Tibial artery (tissue), 4 donors: ENCODE results near the gene SLC9B2.
A peak's percentile ranks its signal among the peaks of the same experiment; 100 is the strongest.

Source experiments
- DNase-seq, 2 donors: peaks; one replicate each; pipeline ENCODE4 v3.0.0-alpha.2; 2019
- H3K27ac ChIP-seq, 2 donors: fragments of 200-600 bp; sonication (generic) in 1 of 2; 1 replicate in 1 of 2; 2 replicates in 1 of 2; pipeline ENCODE4 v1.5.1; 2018 to 2019; ENCODE audit warnings: mild to moderate bottlenecking in 1 of 2
- H3K27me3 ChIP-seq, 2 donors: fragments of 200-600 bp; sonication (generic) in 1 of 2; one replicate each; pipeline versions ENCODE4 v1.5.1 to v1.6.0; 2016 to 2019
- H3K36me3 ChIP-seq, 3 donors: fragments of 200-600 bp; sonication (generic) in 2 of 3; one replicate each; pipeline ENCODE4 v1.5.1; 2016 to 2019; ENCODE audit warnings: mild to moderate bottlenecking in 2 of 3
- H3K4me1 ChIP-seq, 4 donors: fragments of 200-600 bp; sonication (generic) in 2 of 4; 1 replicate in 3 of 4; 2 replicates in 1 of 4; pipeline ENCODE4 v1.5.1; 2016 to 2019
- H3K4me3 ChIP-seq, 2 donors: fragments of 200-600 bp; sonication (generic) in 1 of 2; 1 replicate in 1 of 2; 2 replicates in 1 of 2; pipeline ENCODE4 v1.5.1; 2018 to 2019; ENCODE audit warnings: mild to moderate bottlenecking in 2 of 2
- H3K9me3 ChIP-seq, 3 donors: fragments of 200-600 bp; sonication (generic) in 1 of 3; one replicate each; pipeline ENCODE4 v1.5.1; 2016 to 2019
- CTCF ChIP-seq, 2 experiments: fragments of 200-600 bp in 1 of 2; fragments of 450-650 bp in 1 of 2; IDR thresholded peaks; one replicate each; pipeline ENCODE4 v1.5.1; 2017 to 2019; ENCODE audit warnings: antibody characterized with exemption in 2 of 2, mild to moderate bottlenecking in 1 of 2, moderate library complexity in 1 of 2
- intact Hi-C: fragments of 100-400 bp; cut with DNase I; formaldehyde crosslinking; loops from one replicate; pipeline ENCODE4 v1.15.0; 2023; ENCODE audit warnings: low total_unique reads

Gene SLC9B2

DNA sequence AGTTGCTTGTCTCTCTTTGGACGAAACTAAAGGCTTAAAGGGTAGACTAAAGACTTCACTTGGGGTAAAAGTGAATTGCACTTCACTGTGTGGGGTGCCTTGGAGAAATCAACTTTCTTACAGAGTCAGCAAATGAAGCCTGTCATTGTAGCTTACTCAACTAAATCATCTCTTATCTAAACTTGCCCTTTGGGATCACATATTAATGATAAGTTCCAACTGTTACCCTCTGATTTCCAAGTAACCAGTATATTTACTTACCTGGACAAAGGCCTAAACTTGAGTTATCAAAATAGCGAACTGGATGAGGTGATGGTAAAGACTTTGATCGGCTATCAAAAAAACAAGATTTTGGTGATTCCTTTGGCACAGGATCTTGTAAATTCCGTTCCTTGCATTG, 32.0 kb upstream of the SLC9B2 start:
- Histone ChIP-seq H3K4me1 (no peaks in the 10 kb centered on the region), H3K9me3 (no peaks in the 10 kb centered on the region), H3K27me3 (no peaks in the 10 kb centered on the region), H3K4me3 (no peak overlapping the region), H3K27ac (no peak overlapping the region), H3K36me3 (no peaks in the 10 kb centered on the region)
- no peak for TF ChIP-seq CTCF (IDR thresholded peaks at IDR 0.05)
- intact Hi-C loops, result no loop called here
- DNase-seq, result no peak

- Histone ChIP-seq H3K36me3 (no peaks in the 10 kb centered on the region), H3K4me1 (no peaks in the 10 kb centered on the region), H3K27ac (no peak overlapping the region), H3K27me3 (no peaks in the 10 kb centered on the region), H3K4me3 (no peak overlapping the region), H3K9me3 (no peaks in the 10 kb centered on the region)
- intact Hi-C loops, result no loop called here
- TF ChIP-seq CTCF (IDR thresholded peaks at IDR 0.05), result no peak
- no peak for DNase-seq
These were observed 29.2 kb upstream of the SLC9B2 start for GRCh38 chr4:103105558-103106356.

DNA sequence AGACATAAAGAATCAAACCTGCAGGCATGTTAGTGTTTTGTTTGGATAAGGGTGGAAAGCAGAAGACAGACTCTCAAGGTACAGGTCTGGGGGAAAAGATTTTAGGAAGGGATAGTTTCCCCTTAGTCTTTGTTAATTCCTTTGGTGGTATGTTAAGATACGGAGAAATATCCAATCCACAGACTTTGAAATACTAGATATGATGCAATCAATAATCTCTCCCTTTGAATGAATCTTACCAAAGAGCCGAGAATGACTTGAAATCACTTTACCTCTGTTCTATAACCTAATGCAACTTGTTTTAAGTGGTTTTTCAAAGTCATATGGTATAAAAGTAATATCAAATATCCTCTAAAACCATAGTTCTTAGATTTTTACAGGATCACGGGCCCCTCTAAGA, 28.3 kb upstream of the SLC9B2 start:
- TF ChIP-seq CTCF (IDR thresholded peaks at IDR 0.05), result no peak
- no peaks in the 10 kb centered on the region for H3K4me1 ChIP-seq
- no peaks in the 10 kb centered on the region for H3K9me3 ChIP-seq
- H3K36me3 ChIP-seq, result no peaks in the 10 kb centered on the region
- intact Hi-C loops, result loop anchor here (5.0 kb wide), 1 partner anchor 58 kb away; no protein-coding TSS in a partner anchor
- no peak for DNase-seq
- H3K4me3 ChIP-seq, result no peak overlapping the region
- H3K27ac ChIP-seq, result no peak overlapping the region
- no peaks in the 10 kb centered on the region for H3K27me3 ChIP-seq

DNA sequence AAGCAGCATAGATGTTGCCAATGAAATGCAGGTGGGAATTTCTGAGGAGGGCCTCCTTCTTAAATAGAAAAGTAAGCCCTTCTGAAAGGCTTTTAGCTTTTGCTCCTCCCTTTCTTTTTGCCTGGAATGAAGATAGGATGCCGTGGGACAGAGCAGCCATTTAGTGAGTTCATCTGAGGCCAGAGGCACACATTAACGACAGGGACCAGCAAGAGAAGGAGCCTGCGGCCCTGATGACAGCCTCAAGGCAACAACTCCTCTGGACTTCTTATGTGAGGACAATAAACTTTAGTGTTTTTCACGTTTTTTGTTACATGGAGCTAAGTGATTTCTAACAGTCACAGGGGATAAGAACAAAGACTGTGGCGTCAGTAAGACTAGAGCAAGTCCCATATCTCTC, 24.1 kb upstream of the SLC9B2 start:
- intact Hi-C loops, result loop anchor here (5.0 kb wide), 1 partner anchor 53 kb away; no protein-coding TSS in a partner anchor
- no peak for TF ChIP-seq CTCF (IDR thresholded peaks at IDR 0.05)
- H3K27ac ChIP-seq, result no peak overlapping the region
- no peak overlapping the region for H3K4me3 ChIP-seq
- H3K36me3 ChIP-seq, result peaks cover 0 to 3% (median 0%) of the 10 kb centered on the region in 3 donors
- no peak for DNase-seq
- H3K4me1 ChIP-seq, result peaks cover 0 to 35% (median 13%) of the 10 kb centered on the region in 4 donors
- no peaks in the 10 kb centered on the region for H3K27me3 ChIP-seq
- no peaks in the 10 kb centered on the region for H3K9me3 ChIP-seq

DNA sequence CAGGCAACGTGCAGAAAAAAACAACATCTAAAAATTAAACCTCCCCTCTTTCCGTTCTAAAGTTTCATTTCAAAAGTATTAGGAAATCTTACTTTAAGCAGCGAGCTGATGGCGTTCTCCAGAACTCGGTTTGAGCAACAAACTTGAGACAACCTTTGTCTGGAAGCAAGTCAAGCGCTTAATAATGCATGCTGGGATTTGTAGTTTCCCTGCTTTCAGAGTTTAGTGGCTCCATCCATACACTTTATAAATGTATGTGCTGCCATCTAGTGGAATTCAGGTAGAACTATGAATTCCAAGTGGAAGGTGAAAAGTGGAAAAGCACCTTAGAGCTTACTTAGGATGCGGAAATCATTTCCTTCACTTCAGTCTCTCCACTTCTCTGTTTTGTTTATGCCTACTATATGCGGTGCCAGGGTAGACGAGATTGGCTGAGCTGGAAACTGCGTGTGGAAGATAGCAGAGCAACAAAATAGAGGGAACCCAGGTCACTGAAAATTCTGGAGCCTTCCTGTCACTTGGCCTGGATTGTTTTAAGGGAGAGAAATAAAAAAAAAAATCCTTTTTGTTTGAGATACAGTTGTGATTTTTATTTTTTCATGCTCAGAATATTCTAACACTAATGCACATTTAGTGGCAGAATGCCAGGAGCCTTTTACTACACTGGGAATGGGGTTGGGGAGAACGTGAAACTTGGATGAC, 23.3 kb upstream of the SLC9B2 start, which contains the start of gene BDH2:
Gene BDH2, minus strand, starts transcription at position 144 of the 702 bp plus-strand sequence. CDS start 3,580 bp downstream, outside the sequence.
- Histone ChIP-seq H3K4me1 (peaks cover 0 to 35% (median 13%) of the 10 kb centered on the region in 4 donors), H3K27me3 (no peaks in the 10 kb centered on the region), H3K27ac (peak within 1 kb of the TSS; percentile 75 to 81), H3K36me3 (peaks cover 0 to 4% (median 3%) of the 10 kb centered on the region in 3 donors), H3K9me3 (no peaks in the 10 kb centered on the region), H3K4me3 (peak within 1 kb of the TSS; percentile 54 to 56)
- intact Hi-C loops, result loop anchor here (5.0 kb wide), 1 partner anchor 53 kb away; no protein-coding TSS in a partner anchor
- peak; percentile 74 to 81 for TF ChIP-seq CTCF (IDR thresholded peaks at IDR 0.05)
- peak; percentile 64 to 67 for DNase-seq
